ENCODE data around the gene INF2.
"Not testable (repeated sequence)": the region's sequence is repeated elsewhere in the genome, so short reads cannot be mapped to it uniquely, and the experiment has no call there.

Gene INF2

GRCh38 chr14:104657101-104657524, 32.3 kb upstream of the INF2 start:
- DNase-seq (ENCODE audit: low read depth in 3 of 3), result no peak

- DNase-seq (ENCODE audit: low read depth in 3 of 3), result no peak
Measured at GRCh38 chr14:104657563-104658324, 31.7 kb upstream of the INF2 start.

GRCh38 chr14:104658325-104658712, 31.1 kb upstream of the INF2 start:
- DNase-seq (ENCODE audit: low read depth in 3 of 3), result no peak

- DNase-seq (ENCODE audit: low read depth in 3 of 3), result no peak
Measured at GRCh38 chr14:104659146-104659545, 30.3 kb upstream of the INF2 start.

- DNase-seq (ENCODE audit: low read depth in 3 of 3), result no peak
Measured at GRCh38 chr14:104659764-104660523, 29.5 kb upstream of the INF2 start.

- no peak for DNase-seq (ENCODE audit: low read depth in 3 of 3)
Measured at GRCh38 chr14:104660597-104660996, 28.8 kb upstream of the INF2 start.

DNA sequence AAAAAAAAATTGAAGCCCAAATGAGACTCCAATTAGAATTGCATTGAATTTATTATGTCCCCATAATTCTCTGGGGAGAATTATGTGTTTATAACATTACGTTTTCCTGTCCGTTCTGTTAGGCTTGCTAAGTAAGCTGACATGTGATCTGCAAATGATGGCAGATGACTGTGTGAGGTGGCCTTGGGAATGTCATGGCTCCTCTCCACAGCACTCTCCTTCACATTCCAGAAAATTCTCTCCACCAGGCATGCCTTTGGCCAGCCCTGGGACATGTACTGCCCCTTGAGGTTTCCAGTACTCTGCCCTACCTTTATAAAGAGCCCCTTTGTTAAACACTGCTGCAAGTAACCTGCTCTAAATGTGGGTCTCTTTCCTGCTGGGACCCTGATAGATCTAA, 28.3 kb upstream of the INF2 start:
- DNase-seq (ENCODE audit: low read depth in 3 of 3), result no peak

- not testable (repeated sequence) for DNase-seq (ENCODE audit: low read depth in 3 of 3)
Measured at GRCh38 chr14:104661528-104662157, 27.8 kb upstream of the INF2 start.

- DNase-seq (ENCODE audit: low read depth in 3 of 3), result not testable (repeated sequence)
Measured at GRCh38 chr14:104662472-104662871, 26.9 kb upstream of the INF2 start.

GRCh38 chr14:104664107-104664506, 25.3 kb upstream of the INF2 start:
- no peak for DNase-seq (ENCODE audit: low read depth in 3 of 3)

- no peak for DNase-seq (ENCODE audit: low read depth in 3 of 3)
Measured at GRCh38 chr14:104664588-104664987, 24.8 kb upstream of the INF2 start.

DNA sequence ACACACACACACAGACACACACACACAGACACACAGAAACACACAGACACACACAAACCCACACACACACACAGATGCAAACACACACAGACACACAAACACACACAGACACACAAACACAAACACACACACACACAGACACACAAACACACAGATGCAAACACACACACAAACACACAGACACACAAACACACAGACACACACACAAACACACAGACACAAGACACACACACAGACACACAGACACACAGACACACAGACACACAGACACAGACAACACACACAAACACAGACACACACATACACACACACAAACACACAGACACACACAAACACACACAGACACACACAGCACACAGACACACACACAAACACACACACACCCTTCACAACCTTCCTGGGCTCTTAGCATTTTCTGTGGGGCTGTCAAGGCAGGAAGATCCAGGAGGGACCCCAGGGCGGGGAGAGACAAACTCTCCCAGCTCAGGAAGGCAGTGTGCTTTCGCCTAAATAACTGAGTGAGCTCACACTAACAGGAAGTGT, 24.2 kb upstream of the INF2 start:
- DNase-seq (ENCODE audit: low read depth in 3 of 3), result no peak

DNA sequence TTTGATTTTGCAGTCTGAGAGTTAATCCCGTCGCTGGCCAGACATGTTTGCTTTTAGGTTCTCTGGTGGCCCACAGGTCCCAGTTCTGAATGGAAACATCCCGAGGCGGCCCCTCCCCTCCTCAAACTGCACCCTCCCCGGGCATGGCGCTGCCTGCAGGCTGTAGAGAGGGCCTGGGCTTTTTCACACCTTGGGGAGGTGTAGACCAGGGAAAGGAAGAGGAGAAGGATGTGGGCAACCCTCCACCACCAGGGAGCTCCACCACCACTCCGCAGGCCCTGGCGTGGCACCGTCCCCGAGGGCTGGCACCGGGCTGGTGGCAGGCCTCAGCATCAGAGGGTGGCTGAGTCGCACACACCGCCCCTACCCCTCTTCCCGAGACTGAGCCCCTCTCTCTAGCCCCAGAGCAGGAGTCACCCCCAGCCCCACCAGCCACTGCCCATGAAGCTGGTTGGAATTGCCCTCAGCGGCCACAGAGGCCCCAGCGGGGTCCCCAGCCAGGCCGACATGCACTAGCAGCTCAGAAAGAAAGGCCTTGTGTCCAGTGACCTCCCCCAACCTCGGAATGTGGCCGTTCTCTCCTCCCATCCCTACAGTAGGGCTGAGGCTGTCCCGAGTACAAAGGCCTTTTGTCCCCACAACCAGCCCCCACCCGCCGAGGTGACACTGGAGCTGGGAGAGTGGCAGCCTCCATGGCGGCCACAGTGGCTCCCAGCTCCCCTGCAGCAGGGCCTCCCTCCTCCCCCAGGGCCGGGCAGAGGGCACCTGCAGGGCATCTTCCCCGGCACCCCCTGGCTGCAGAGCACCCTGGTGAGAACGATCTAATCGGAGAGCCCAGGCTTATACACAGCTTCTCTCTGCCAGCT, 23.5 kb upstream of the INF2 start:
- DNase-seq (ENCODE audit: low read depth in 3 of 3), result no peak

DNA sequence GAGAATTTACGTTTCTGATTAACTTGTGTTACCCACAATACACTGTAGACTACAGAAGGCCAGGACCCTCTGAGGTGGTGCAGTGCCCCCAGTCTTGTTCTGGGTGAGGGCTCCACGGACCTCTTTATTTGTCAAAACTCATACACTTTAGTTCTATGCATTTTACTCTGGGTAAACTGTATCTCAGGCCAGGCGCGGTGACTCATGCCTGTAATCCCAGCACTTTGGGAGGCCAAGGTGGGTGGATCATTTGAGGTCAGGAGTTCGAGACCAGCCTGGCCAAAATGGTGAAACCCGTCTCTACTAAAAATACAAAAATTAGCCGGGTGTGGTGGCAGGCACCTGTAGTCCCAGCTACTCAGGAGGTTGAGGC, 22.9 kb upstream of the INF2 start:
- DNase-seq (ENCODE audit: low read depth in 3 of 3), result not testable (repeated sequence)

DNA sequence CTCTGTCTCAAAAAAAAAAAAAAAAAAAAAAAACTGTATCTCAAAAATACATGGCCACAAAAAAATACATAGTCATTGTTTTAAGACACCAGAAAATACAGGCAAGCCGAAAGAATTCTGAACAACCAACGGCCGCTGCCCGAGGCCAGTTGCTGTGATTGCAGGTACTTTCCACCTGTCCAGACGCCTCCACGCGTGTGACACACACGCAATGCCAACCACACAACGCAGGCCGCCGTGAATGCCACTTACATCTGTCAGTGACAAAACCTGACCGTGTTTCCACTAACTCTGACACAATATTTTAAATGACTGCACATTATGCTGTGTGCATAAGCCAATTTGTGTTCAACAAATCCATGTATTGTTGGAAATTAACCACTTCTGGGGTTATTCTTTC, 22.4 kb upstream of the INF2 start:
- no peak for DNase-seq (ENCODE audit: low read depth in 3 of 3)

DNA sequence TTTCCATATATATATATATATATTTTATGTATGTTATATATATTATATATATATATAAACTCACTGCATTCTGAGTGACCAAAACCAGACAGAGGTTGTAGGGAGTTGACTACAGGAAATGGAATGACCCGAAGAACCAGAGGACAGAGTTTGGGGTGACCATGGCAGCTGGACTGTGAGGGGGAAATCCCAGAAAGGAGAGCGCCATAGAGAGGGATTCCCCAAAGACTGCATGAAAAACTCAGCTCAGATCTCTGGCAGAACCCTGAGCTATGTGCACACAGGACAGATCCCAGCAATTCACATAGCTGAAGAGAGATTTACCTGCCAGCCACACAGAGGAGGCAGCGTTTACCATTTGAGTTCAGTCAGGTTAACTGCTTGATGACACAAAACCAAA, 19.7 kb upstream of the INF2 start:
- DNase-seq (ENCODE audit: low read depth in 3 of 3), result no peak

DNA sequence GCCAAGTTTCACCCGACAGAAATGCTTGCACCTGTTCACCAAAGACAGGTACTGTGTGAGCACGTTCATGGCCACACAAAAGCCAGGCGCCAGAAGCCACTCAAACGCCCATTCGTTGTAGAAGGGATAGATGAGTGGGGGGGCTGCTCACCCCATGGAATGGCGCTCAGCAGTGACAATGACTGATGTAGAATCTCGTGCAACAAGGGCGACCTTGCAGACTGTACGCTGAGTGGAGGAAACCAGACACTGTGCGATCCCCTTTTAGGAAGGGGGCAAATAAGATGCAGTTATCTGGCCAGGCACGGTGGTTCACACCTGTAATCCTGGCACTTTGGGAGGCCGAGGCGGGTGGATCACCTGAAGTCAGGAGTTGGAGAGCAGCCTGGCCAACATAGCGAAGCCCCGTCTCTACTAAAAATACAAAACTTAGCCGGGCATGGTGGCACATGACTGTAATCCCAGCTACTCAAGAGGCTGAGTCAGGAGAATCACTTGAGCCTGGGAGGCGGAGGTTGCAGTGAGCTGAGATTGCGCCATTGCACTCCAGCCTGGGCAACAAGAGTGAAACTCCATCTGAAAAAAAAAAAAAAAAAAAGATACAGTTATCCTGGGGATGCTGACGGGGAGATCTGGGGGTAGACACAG, 18.0 kb upstream of the INF2 start:
- not testable (repeated sequence) for DNase-seq (ENCODE audit: low read depth in 3 of 3)

- DNase-seq (ENCODE audit: low read depth in 3 of 3), result not testable (repeated sequence)
Measured at GRCh38 chr14:104672119-104672518, 17.3 kb upstream of the INF2 start.

DNA sequence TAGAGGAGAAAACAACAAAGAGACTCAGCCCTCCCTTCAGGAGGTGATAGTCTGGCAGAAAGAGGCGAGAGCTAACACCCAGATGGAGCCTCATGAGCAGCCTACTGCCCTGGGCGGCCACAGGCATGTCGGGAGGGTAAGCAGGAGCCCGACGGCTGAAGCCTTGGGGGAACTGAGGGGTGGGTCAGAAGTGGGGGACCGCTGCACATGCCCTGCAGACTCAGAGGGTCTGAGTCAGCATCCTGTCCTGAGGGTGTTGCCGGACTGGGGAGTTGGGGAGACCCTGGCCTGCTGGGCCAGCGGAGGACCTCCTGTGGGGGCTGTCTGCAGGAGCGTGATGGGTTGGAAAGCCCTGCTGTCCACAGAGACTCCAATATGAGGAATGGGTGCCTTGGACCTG, 15.9 kb upstream of the INF2 start:
- no peak for DNase-seq (ENCODE audit: low read depth in 3 of 3)

DNA sequence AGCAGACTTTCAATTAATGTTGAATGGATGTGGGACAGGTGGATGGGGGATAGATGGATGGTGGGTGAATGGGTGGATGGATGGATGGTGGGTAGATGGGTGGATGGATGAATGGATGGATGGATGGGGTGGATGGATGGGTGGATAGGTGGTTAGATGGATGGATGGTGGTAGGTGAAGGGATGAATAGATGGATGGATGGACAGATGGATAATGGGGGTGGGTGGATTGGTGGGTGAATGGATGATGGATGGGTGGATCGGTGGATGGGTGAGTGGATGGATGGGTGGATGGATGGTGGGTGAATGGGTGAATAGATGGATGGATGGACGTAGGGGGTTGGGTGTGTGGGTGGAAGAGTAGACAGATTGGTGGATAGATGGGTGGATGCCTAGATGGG, 14.0 kb upstream of the INF2 start:
- no peak for DNase-seq (ENCODE audit: low read depth in 3 of 3)

GRCh38 chr14:104676130-104676693, 13.2 kb upstream of the INF2 start:
- no peak for DNase-seq (ENCODE audit: low read depth in 3 of 3)
